B cell (primary cell): ENCODE measurements around the gene RABAC1. TPM values are rescaled to one million over a fixed set of nuclear protein-coding genes. Genes with fewer than 3 reads are reported as not detected.

ENCODE experiments used
- ATAC-seq: fragments of 200-7000 bp; cut with Tn5 transposase; one replicate; pipeline ENCODE4 v1.10.0; 2021; ENCODE audit warnings: low read depth, mild to moderate bottlenecking, moderate number of reproducible peaks, moderate library complexity
- CTCF ChIA-PET: fragments of 350-600 bp; sonication (Branson Sonifier 250); formaldehyde crosslinking; loops from one replicate; lab custom pipeline; 2021; ENCODE audit warnings: antibody characterized with exemption, inconsistent platforms; lab: Charles Lee
- POLR2A ChIA-PET: fragments of 350-600 bp; sonication (Branson Sonifier 250); formaldehyde crosslinking; loops from one replicate; lab custom pipeline; 2021; ENCODE audit warnings: antibody characterized with exemption; lab: Charles Lee
- DNase-seq: peaks from one replicate; pipeline ENCODE4 v3.0.0; 2013
- H2AFZ ChIP-seq: 2 replicates; pipeline ENCODE4 v1.6.1; 2012; ENCODE audit warnings: mild to moderate bottlenecking, low read depth, low read length; ENCODE audit not compliant: insufficient read depth, poor library complexity, severe bottlenecking
- H3K27ac ChIP-seq, 2 donors: 1 replicate in 1 of 2; 2 replicates in 1 of 2; pipeline ENCODE4 v1.5.1; 2012 to 2013; ENCODE audit warnings: low read length in 2 of 2, mild to moderate bottlenecking in 2 of 2, moderate library complexity in 1 of 2
- H3K27me3 ChIP-seq, 4 experiments: fragments of 200-600 bp in 1 of 4; sonication (generic) in 1 of 4; replicated peaks in 1 of 4; 1 replicate in 2 of 4; 2 replicates in 2 of 4; pipeline versions ENCODE4 v1.6.1 to v1.7.0; 2013 to 2016; ENCODE audit warnings: low read length in 3 of 4, mild to moderate bottlenecking in 2 of 4, mixed read lengths in 1 of 4, moderate library complexity in 1 of 4; ENCODE audit not compliant: insufficient read depth in 4 of 4, control insufficient read depth in 3 of 4; ENCODE audit errors: control extremely low read depth in 1 of 4
- H3K36me3 ChIP-seq, 2 experiments: replicated peaks in 1 of 2; 1 replicate in 1 of 2; 2 replicates in 1 of 2; pipeline versions ENCODE4 v1.6.1 to v1.7.1; 2013; ENCODE audit warnings: low read length in 1 of 2; ENCODE audit not compliant: insufficient read depth in 2 of 2, control insufficient read depth in 1 of 2; ENCODE audit errors: control extremely low read depth in 1 of 2, extremely low read depth in 1 of 2
- H3K4me1 ChIP-seq, 2 donors: fragments of 200-600 bp in 1 of 2; sonication (generic) in 1 of 2; 1 replicate in 1 of 2; 2 replicates in 1 of 2; pipeline versions ENCODE4 v1.5.1 to v1.6.1; 2013 to 2017; ENCODE audit warnings: low read length in 2 of 2; ENCODE audit not compliant: control insufficient read depth in 2 of 2, insufficient read depth in 2 of 2
- H3K4me2 ChIP-seq: replicated peaks from 2 replicates; pipeline ENCODE3; 2012; ENCODE audit warnings: mild to moderate bottlenecking, low read depth, low read length; ENCODE audit not compliant: poor library complexity, severe bottlenecking
- H3K4me3 ChIP-seq, 5 experiments: fragments of 200-600 bp in 1 of 5; sonication (generic) in 1 of 5; 1 replicate in 3 of 5; 2 replicates in 2 of 5; pipeline versions ENCODE4 v1.5.1 to v1.7.0; 2011 to 2016; ENCODE audit warnings: low read length in 4 of 5, mild to moderate bottlenecking in 4 of 5, low read depth in 2 of 5, control low read depth in 1 of 5, moderate library complexity in 1 of 5; ENCODE audit not compliant: insufficient read depth in 1 of 5; ENCODE audit errors: control extremely low read depth in 1 of 5, extremely low read depth in 1 of 5
- H3K79me2 ChIP-seq: fragments of 200-600 bp; sonication (generic); one replicate; pipeline ENCODE4 v1.6.0; 2016; ENCODE audit warnings: low read length; ENCODE audit not compliant: control insufficient read depth, insufficient read depth
- H3K9ac ChIP-seq: fragments of 200-600 bp; sonication (generic); 2 replicates; pipeline ENCODE4 v1.6.1; 2017; ENCODE audit warnings: mild to moderate bottlenecking, low read length, moderate library complexity
- H3K9me3 ChIP-seq, 3 donors: one replicate each; pipeline versions ENCODE4 v1.6.1 to v1.7.1; 2013; ENCODE audit warnings: low read length in 2 of 3; ENCODE audit not compliant: control insufficient read depth in 2 of 3, insufficient read depth in 1 of 3; ENCODE audit errors: control extremely low read depth in 1 of 3
- H4K20me1 ChIP-seq: 2 replicates; pipeline ENCODE4 v1.6.0; 2012; ENCODE audit warnings: mild to moderate bottlenecking, low read length; ENCODE audit not compliant: insufficient read depth, control insufficient read depth, poor library complexity, severe bottlenecking
- H3K27ac Mint-ChIP-seq: one replicate; pipeline ENCODE4 v1.8.0; 2021; ENCODE audit warnings: mixed read lengths
- H3K27me3 Mint-ChIP-seq: one replicate; pipeline ENCODE4 v1.8.0; 2021; ENCODE audit warnings: mixed read lengths
- H3K4me1 Mint-ChIP-seq: one replicate; pipeline ENCODE4 v1.8.0; 2021; ENCODE audit warnings: mixed read lengths
- H3K4me3 Mint-ChIP-seq: one replicate; pipeline ENCODE4 v1.8.0; 2021; ENCODE audit warnings: mixed read lengths
- H3K9me3 Mint-ChIP-seq: one replicate; pipeline ENCODE4 v1.8.0; 2022; ENCODE audit warnings: mixed read lengths; ENCODE audit not compliant: insufficient read depth
- EZH2 ChIP-seq: IDR thresholded peaks from 2 replicates; pipeline ENCODE4 v1.6.1; 2012; ENCODE audit warnings: borderline replicate concordance, low read depth, mild to moderate bottlenecking, moderate library complexity, low read length; ENCODE audit not compliant: insufficient read depth, poor library complexity, severe bottlenecking
- WGBS: methylation state at CpG from one replicate; pipeline ENCODE4 v1.1.5; 2013; ENCODE audit warnings: missing lambda C conversion rate; ENCODE audit not compliant: insufficient coverage; 5-methylcytosine and 5-hydroxymethylcytosine counted together
- intact Hi-C: fragments of 100-400 bp; cut with micrococcal nuclease; formaldehyde crosslinking; loops from one replicate; pipeline ENCODE4 v1.10.0; 2022
- polyA plus RNA-seq: library from polyadenylated mRNA; depleted of rRNA; stranded (reverse); fragments of >200 nt; gene quantifications from 2 replicates; pipeline ENCODE4 v1.2.3, GENCODE V29; 2012
- total RNA-seq, 2 donors: library from RNA; stranded (reverse); fragments of 120-200 nt in 1 of 2; gene quantifications; 1 replicate in 1 of 2; 2 replicates in 1 of 2; pipeline versions ENCODE4 v1.2.3 to v1.2.4, GENCODE V29; 2013 to 2022
- TF ChIP-seq, protein P1 (sequence below): fragments of 200-600 bp; IDR thresholded peaks from one replicate; pipeline ENCODE4 v1.8.0; 2022; ENCODE audit warnings: antibody characterized with exemption, mild to moderate bottlenecking

The RABAC1 gene
- total and polyA plus RNA-seq, 2 donors (not counting 1 experiment from before 2014, with no cell fraction given) = 146 to 190 TPM

DNA sequence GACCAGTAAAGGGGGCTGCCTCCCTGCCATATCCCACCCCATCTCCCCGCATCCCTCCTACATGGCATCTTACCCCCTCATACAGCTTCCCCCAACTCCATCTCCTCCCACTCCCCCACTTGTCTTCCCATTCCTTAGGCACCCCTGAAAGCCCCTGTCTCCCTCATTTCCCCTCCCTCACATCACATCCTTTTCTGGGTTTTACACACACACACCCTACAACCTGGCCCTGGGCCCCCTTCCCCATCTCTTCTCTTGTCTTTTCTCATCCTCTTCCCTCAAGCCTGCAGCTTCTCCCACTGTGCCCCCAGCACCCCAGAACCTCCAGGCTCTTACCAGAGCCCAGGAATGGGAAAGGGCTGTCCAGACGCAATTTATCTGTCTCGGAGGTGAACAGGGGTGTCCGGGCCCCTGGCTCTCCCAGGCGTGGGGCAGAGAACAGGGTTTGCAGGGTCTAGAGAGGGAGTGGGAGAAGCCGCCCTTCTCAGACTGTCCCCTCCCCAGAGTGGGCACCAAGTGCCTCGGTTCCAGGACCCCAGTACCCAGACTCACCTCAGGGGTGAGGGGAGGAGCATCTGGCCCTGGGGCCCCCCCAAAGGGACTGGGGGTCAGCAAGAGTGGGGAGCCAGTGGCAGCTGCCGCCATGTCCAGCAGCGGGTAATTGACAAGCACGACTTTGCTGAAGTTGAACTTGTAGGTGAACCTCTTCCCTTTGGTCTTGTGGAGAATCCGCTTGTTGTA lies 50.2 kb downstream of the RABAC1 start:
- H3K4me1 Mint-ChIP-seq = peaks cover 34% of the 10 kb centered on the region
- peaks cover 22 to 24% of the 10 kb centered on the region in 2 donors for H3K4me1 ChIP-seq

More for the DNA sequence above, 50.2 kb downstream of the RABAC1 start:
- POLR2A ChIA-PET = interaction anchor here (0.6 to 1.0 kb wide), 2 partner anchors 9 to 21 kb away, joined by 3 to 7 read pairs; no protein-coding TSS in a partner anchor
- no peak overlapping the region for H3K4me2 ChIP-seq
- Mint-ChIP-seq H3K9me3 (no peaks in the 10 kb centered on the region), H3K27me3 (peaks cover 14% of the 10 kb centered on the region), H3K27ac (no peak overlapping the region), H3K4me3 (no peak overlapping the region)
- WGBS = 89% methylated on average over 5 of the region's 11 CpGs
- H2AFZ ChIP-seq = no peak overlapping the region
- DNase-seq (no peak), ATAC-seq (no peak)
- H3K27ac ChIP-seq = no peak overlapping the region
- TF ChIP-seq, protein P1, sequence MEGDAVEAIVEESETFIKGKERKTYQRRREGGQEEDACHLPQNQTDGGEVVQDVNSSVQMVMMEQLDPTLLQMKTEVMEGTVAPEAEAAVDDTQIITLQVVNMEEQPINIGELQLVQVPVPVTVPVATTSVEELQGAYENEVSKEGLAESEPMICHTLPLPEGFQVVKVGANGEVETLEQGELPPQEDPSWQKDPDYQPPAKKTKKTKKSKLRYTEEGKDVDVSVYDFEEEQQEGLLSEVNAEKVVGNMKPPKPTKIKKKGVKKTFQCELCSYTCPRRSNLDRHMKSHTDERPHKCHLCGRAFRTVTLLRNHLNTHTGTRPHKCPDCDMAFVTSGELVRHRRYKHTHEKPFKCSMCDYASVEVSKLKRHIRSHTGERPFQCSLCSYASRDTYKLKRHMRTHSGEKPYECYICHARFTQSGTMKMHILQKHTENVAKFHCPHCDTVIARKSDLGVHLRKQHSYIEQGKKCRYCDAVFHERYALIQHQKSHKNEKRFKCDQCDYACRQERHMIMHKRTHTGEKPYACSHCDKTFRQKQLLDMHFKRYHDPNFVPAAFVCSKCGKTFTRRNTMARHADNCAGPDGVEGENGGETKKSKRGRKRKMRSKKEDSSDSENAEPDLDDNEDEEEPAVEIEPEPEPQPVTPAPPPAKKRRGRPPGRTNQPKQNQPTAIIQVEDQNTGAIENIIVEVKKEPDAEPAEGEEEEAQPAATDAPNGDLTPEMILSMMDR = no peak
- no peak for TF ChIP-seq EZH2
- H3K27me3 ChIP-seq = peaks cover 0 to 20% (median 11%) of the 10 kb centered on the region in 4 experiments
- no peak overlapping the region for H3K4me3 ChIP-seq
- peaks cover 83% of the 10 kb centered on the region for H4K20me1 ChIP-seq
- peaks cover 0 to 35% of the 10 kb centered on the region in 2 experiments for H3K36me3 ChIP-seq
- H3K9me3 ChIP-seq = peaks cover 0 to 10% (median 0%) of the 10 kb centered on the region in 3 donors
- H3K79me2 ChIP-seq = peaks cover under 1% of the 10 kb centered on the region
- CTCF ChIA-PET = interaction anchor here (1.5 kb wide), 1 partner anchor 44 kb away, joined by 3 read pairs; no protein-coding TSS in a partner anchor
- intact Hi-C loops = no loop called here
- no peak overlapping the region for H3K9ac ChIP-seq
